ENCODE results near the gene TNFRSF1A. TPM values are rescaled to one million over a fixed set of nuclear protein-coding genes. Genes with fewer than 3 reads are reported as not detected.

Gene TNFRSF1A
- total RNA-seq, 4 donors from 2014 or later: 196 to 437 (median 306) TPM

GRCh38 chr12:6382982-6383381 lies 41.1 kb upstream of the TNFRSF1A start:
- Histone ChIP-seq H3K27me3 (no peaks in the 10 kb centered on the region), H3K4me1 (peaks cover 0 to 77% (median 34%) of the 10 kb centered on the region in 4 donors), H3K27ac (peak overlapping the region; percentile 84 to 99 (median 96)), H3K36me3 (peaks cover 0 to 23% (median 10%) of the 10 kb centered on the region in 3 donors), H3K4me3 (peak overlapping the region in 2 of 4 donors; percentile 80 to 88), H3K9me3 (no peaks in the 10 kb centered on the region)
- TF ChIP-seq EP300 (IDR thresholded peaks at IDR 0.05): no peak
- TF ChIP-seq, protein P1, sequence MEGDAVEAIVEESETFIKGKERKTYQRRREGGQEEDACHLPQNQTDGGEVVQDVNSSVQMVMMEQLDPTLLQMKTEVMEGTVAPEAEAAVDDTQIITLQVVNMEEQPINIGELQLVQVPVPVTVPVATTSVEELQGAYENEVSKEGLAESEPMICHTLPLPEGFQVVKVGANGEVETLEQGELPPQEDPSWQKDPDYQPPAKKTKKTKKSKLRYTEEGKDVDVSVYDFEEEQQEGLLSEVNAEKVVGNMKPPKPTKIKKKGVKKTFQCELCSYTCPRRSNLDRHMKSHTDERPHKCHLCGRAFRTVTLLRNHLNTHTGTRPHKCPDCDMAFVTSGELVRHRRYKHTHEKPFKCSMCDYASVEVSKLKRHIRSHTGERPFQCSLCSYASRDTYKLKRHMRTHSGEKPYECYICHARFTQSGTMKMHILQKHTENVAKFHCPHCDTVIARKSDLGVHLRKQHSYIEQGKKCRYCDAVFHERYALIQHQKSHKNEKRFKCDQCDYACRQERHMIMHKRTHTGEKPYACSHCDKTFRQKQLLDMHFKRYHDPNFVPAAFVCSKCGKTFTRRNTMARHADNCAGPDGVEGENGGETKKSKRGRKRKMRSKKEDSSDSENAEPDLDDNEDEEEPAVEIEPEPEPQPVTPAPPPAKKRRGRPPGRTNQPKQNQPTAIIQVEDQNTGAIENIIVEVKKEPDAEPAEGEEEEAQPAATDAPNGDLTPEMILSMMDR (IDR thresholded peaks at IDR 0.05): no peak
- TF ChIP-seq POLR2A (IDR thresholded peaks at IDR 0.05): no peak
- 75 to 87% methylated on average over 6 of the region's 6 CpGs for WGBS, 2 donors
- no peak for DNase-seq (ENCODE audit: low spot score in 2 of 2)

- H3K27ac ChIP-seq: peak overlapping the region in 2 of 4 donors; percentile 98 to 99
- no peak for DNase-seq (ENCODE audit: low spot score in 2 of 2)
- no peaks in the 10 kb centered on the region for H3K27me3 ChIP-seq
- 78 to 80% methylated on average over 7 of the region's 7 CpGs for WGBS, 2 donors
- H3K4me3 ChIP-seq: no peak overlapping the region
- TF ChIP-seq POLR2A (IDR thresholded peaks at IDR 0.05) (no peak), EP300 (IDR thresholded peaks at IDR 0.05) (no peak)
- TF ChIP-seq, protein P1 (IDR thresholded peaks at IDR 0.05): no peak
- H3K36me3 ChIP-seq: peaks cover 0 to 17% (median 5%) of the 10 kb centered on the region in 3 donors
- no peaks in the 10 kb centered on the region for H3K9me3 ChIP-seq
- peaks cover 2 to 77% (median 40%) of the 10 kb centered on the region in 4 donors for H3K4me1 ChIP-seq
Measured at GRCh38 chr12:6382371-6382770, 40.5 kb upstream of the TNFRSF1A start.

DNA sequence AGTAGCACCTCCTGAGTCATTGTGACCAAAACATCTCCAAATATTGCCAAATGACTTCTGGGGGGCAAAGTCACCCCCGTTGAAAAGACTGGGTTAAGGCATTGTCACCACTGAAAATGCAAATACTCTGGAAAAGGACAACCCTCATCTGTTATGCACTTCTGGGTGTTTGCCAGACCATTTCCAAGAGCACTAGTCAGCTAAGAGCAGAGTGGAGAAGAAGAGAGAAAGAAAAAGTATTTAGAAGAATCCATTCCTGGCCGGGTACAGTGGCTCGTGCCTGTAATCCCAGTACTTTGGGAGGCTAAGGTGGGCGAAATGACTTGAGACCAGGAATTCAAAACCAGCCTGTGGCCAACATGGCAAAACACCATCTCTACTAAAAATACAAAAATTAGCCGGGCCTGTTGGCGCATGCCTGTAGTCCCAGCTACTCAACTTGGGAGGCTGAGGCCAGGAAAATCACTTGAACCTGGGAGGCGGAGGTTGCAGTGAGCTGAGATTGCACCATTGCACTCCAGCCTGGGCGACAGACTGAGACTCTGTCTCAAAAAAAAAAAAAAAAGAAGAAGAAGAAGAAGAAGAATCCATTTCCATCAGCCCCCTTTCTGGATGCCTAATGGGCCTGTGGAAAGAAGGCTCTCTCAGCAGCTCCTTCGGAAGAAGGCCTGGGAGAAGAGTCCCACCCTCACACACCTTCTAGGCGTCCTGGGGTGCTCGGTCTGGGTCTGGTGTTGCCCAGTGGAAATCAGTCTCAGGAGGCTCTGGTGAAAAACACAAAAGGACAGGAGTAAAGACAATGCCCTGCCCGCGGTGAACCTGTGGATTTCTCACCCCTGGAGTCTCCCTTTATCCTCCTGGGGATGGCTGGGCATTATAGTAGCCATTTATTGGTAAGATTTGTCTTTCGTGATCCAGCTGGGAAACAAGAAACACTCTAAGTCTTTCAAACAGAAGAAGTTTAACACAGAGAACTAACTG lies 38.6 kb upstream of the TNFRSF1A start:
- 75 to 79% methylated on average over 14 of the region's 14 CpGs for WGBS, 2 donors
- Histone ChIP-seq H3K27ac (peak overlapping the region in 2 of 4 donors; percentile 21 to 47), H3K36me3 (no peaks in the 10 kb centered on the region), H3K27me3 (no peaks in the 10 kb centered on the region), H3K9me3 (no peaks in the 10 kb centered on the region), H3K4me1 (peaks cover 5 to 77% (median 50%) of the 10 kb centered on the region in 4 donors), H3K4me3 (no peak overlapping the region)
- no peak for DNase-seq (ENCODE audit: low spot score in 2 of 2)
- TF ChIP-seq, protein P1 (IDR thresholded peaks at IDR 0.05): no peak
- TF ChIP-seq EP300 (IDR thresholded peaks at IDR 0.05) (no peak), POLR2A (IDR thresholded peaks at IDR 0.05) (no peak)

GRCh38 chr12:6378709-6379472 lies 37.0 kb upstream of the TNFRSF1A start:
- TF ChIP-seq, protein P1 (IDR thresholded peaks at IDR 0.05): no peak
- no peak for TF ChIP-seq POLR2A (IDR thresholded peaks at IDR 0.05)
- no peak for TF ChIP-seq EP300 (IDR thresholded peaks at IDR 0.05)
- Histone ChIP-seq H3K4me1 (peaks cover 5 to 84% (median 44%) of the 10 kb centered on the region in 4 donors), H3K36me3 (no peaks in the 10 kb centered on the region), H3K4me3 (no peak overlapping the region), H3K9me3 (no peaks in the 10 kb centered on the region), H3K27me3 (no peaks in the 10 kb centered on the region), H3K27ac (peak overlapping the region in 3 of 4 donors; percentile 54 to 95 (median 61))
- no peak for DNase-seq (ENCODE audit: low spot score in 2 of 2)
- 74 to 84% methylated on average over 13 of the region's 13 CpGs for WGBS, 2 donors

Measured in tibial nerve (tissue), 4 donors.